ENCODE measurements around the gene STK24.

STK24 gene

DNA sequence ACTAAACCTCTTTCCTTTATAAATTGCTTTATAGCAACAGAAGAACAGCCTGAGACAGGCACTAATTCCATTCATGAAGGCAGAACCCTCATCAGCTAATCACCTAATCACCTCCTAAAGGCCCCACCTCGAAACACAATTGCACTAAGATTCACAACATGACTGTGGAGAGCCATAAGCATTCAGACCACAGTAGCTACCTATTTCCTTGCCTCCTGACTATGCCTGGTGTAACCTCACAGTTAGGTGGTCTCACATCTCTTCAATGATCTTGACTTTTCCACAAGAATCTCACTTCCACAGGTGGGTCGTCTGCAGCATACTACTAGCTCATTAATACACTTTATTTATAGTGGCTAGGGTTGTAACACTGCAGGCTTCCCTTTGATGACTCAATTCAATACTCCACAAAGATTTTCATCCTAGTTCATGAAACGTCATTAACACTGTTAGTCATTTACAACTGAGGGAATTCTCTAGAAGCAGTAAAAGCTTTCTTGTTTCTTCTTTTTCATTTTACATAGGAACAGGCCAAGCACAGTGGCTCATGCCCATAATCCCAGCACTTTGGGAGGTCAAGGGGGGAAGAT lies 27.1 kb downstream of the STK24 start:
- DNase-seq: no peak

- DNase-seq: no peak
Measured at GRCh38 chr13:98549006-98549727, 27.7 kb downstream of the STK24 start.

DNA sequence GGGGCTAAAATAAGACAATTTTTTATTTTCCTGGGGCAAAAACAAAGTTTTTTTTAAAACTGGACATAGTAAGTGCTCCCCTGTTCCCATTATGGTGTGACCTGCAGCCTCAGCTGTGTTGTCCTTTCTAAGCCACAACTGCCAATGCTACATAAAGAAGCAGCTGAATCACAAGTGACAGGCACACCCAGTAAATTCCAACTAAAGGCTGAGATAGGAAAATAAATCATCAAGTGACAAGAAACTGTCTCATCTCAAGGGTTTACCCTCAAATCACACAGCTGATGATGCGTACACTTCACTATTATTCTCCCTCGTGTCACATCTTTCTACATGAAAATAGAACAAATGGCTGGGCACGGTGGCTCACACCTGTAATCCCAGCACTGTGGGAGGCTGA lies 28.7 kb downstream of the STK24 start:
- DNase-seq: no peak

- no peak for DNase-seq
Measured at GRCh38 chr13:98547455-98547854, 29.5 kb downstream of the STK24 start.

DNA sequence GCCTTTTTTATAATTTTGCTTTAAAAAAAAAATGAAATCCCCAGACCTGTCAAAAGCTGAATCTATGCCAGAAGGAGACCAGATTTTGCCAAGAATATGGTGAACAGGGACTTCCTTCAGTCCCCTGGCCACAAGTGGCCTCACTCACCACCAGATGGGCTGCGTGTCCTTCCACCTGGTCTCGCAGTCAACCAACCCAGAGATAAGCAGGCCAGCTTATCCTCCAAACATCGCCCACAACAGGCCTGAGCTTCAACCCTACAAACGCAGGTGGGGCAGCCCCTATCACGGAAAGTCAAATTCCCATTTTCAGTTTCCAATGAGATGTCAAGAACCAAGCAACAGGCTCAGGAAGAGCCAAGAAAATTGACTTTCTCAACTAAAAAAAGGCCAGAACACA lies 30.5 kb downstream of the STK24 start:
- no peak for DNase-seq

GRCh38 chr13:98544104-98544710 lies 32.7 kb downstream of the STK24 start:
- DNase-seq: no peak

GRCh38 chr13:98543378-98544103 lies 33.4 kb downstream of the STK24 start:
- no peak for DNase-seq

DNA sequence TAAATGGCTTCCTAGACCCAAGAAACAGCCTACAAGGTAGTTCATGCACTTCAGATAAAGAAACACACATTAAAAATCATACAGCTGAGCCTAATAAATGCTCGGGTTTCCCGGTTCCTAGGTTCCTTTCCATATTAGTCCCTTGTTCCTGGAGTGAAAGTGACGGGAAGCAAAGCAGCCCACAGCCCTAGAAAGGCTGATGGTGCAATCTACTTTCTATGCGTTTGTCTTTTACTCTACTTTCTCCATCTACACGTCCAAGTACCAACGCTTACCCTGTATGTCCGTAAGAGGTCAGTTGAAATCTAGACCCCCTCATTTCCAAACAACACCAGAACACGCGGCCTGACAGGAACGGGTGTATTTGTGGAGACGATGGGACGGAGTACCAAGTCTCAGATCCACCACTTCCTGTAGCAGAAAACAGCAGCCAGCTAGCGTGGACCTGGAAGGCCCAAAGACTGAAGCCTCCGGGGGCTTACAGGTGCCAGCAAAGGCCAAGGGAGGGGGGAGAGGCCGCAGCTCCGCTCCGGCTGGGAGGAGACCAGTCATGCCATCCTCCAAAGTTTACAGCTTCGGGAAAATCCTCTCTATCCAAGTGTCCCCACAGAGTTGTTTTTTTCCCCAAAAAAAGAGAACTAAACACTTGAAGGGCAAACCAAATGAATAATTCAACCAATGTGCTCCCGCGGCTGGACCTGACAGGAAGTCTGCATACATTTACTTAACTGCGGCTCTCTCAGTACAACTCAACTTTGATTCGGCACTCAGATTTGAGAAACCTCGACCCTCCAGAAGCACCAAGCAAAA lies 34.1 kb downstream of the STK24 start:
- DNase-seq: no peak

DNA sequence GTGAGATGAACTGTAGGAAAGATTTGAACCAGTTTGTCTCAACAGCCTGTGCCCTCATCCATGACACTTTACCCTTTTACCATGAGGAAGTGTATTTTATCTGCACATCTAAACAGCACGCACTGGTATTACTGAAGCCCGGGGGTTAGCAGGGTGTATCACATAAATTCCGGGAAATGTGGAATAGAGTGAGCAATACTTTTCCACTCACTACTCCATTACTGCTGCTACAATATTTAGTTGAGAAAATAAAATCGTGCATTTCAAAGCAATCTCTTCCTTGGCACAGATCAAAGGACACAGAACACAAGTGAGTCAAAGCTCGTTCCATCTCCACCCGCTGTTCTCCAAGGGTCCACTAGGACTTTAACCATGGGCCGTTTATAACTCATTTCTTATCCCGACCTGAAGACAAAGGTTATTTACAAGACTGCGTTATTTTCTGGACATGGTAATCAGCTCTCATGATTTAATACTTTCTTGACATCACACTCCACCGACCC lies 35.2 kb downstream of the STK24 start:
- peak in 1 of 2 experiments; percentile 14 for DNase-seq

GRCh38 chr13:98541191-98541590 lies 35.7 kb downstream of the STK24 start:
- no peak for DNase-seq

GRCh38 chr13:98540476-98540875 lies 36.4 kb downstream of the STK24 start:
- no peak for DNase-seq

DNA sequence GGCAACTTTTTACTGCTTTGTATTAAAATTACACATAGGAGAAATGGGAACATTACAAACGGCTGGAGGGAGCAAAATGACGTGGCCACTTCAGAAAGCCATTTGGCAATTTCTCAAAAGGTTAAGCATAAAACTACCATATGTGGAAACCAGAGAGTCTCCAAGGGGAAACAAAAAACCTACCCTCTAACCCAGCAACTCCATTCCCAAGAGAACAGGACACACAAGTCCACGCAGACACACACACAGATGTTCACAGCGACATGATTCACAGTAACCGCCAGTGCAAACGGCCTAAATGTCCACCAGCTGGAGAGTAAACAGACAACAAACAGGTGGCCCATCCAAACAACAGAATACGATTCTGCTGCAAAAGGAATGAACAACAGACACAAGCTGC lies 37.2 kb downstream of the STK24 start:
- DNase-seq: no peak

GRCh38 chr13:98538876-98539275 lies 38.0 kb downstream of the STK24 start:
- no peak for DNase-seq

DNA sequence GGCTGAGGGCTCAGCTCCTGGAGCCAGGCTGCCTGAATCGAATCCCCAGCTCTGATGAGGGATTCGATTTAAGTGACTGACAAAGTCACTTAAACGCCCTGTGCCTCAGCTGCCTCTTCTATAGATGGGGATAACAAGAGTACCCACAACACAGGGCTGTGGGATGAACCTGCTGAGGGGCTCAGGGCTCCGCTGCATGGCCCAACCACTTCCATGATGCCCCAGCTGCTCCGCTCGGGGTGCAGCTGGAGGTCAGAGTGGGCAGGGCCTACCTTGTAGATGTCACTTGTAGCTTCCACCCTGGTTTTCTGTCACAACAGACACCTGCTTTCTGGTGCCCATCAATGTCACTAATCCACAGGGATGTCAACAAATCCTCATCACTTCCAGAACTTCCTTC lies 39.2 kb downstream of the STK24 start:
- no peak for DNase-seq

DNA sequence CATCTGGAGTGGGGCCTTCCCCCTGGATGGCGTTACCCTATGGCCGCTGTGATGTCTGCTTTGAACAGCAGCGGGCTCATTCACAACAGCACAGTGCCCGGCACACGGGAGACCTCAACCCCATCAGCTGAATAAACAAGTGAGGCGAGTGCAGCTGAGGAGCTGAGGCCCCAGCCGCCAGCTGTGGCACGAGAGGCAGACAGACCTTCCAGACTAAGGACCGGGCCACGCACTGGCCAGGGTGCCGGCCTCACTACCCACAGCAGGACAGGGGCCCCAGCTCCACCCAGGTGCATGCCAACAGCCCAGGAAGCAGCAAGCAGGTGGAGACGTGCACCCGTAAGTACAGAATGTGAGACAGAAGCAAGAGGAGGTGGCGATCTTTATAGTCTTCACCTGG lies 39.6 kb downstream of the STK24 start:
- DNase-seq: no peak

GRCh38 chr13:98536729-98537128 lies 40.2 kb downstream of the STK24 start:
- DNase-seq: no peak

DNA sequence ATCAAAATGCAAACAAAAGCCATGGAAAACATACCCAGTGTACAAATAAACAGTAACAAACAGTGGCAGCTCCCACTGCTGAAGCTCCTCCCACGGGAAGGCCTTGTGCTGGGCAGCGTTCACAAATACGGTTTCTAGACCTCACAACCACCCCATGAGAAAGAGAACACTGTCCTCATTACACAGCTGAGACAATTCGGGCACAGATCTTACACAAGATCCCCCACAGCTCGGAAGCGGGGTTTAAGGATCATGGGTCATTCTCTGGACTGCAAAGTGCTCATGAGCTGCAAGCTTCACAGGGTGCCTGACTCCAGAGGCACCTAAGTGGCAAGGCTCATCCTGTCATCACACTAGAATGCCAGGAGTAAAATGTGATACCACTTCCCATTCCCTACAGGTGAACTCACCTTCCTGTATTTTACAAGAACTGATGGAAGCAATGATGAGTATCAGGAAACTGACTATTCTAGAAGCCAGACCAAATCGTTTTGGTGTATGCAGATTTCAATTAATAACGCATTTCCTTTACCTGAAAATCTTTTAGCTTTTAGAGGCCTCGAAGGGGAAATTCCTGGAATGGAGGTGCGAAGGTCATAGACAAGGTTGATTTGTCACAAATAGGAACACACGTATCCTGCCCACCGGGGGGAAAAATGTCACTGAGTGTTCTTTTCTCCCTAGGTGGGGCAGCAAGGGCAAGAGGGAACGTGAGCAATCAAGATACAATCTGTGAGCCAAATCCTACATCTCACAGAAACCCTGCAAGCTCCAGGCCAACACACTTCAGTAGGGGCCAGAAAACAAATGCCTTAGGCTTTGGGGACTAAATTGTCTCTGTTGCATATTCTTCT lies 41.2 kb downstream of the STK24 start:
- DNase-seq: no peak

GRCh38 chr13:98534821-98535220 lies 42.1 kb downstream of the STK24 start:
- no peak for DNase-seq

GRCh38 chr13:98533912-98534311 lies 43.0 kb downstream of the STK24 start:
- DNase-seq: no peak

DNA sequence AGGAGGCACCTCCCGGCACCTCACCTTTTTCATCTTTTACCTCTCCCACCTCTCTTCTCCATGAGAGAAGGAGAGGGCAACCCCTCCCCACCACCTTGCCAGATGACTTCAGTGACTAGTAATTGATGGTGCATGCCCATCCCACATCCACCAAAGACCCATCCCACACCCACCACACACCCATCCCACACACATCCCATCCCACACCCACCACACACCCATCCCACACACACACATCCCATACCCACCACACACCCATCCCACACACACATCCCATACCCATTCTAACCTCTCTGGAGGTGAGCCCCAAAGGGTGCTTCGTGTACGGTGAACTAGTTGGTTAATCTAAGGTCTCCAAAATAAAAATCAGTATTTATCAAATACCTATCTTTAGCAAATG lies 44.7 kb downstream of the STK24 start:
- no peak for DNase-seq

GRCh38 chr13:98530217-98530616 lies 46.7 kb downstream of the STK24 start:
- no peak for DNase-seq

DNA sequence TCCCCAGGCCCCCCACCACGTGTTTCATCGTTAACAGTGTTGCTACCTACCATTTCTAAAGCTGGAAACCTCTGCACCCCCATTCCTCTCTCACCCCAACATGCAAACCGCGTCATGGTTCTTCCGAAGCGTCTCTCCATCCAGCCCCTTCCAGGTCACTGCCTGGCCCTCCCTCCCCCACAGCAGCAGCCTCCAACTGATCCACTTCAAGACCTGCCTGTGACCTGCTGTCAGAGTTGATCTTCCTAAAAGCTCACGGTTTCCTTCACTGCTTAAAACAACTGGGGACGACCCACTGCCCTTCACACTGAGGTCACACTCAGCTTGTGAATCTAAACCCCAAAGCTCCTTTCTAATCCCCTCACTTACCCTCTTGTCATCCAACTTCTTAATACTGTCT lies 47.7 kb downstream of the STK24 start:
- no peak for DNase-seq
